ENCODE data around the gene ZKSCAN8. TPM values are rescaled to one million over a fixed set of nuclear protein-coding genes. Genes with fewer than 3 reads are reported as not detected.

The ZKSCAN8 gene
- polyA plus RNA-seq, 4 donors = 32.0 to 47.3 (median 41.8) TPM

- DNase-seq (ENCODE audit: low read depth in 4 of 4, low spot score in 2 of 4) = no peak
Observed at GRCh38 chr6:28203201-28203600, 61.5 kb downstream of the ZKSCAN8 start.

- no peak for DNase-seq (ENCODE audit: low read depth in 4 of 4, low spot score in 2 of 4)
Observed at GRCh38 chr6:28205879-28206278, 64.2 kb downstream of the ZKSCAN8 start.

- no peak for DNase-seq (ENCODE audit: low read depth in 4 of 4, low spot score in 2 of 4)
Observed at GRCh38 chr6:28206527-28206926, 64.8 kb downstream of the ZKSCAN8 start.

- DNase-seq (ENCODE audit: low read depth in 4 of 4, low spot score in 2 of 4) = no peak
Observed at GRCh38 chr6:28206928-28207509, 65.3 kb downstream of the ZKSCAN8 start.

- DNase-seq (ENCODE audit: low read depth in 4 of 4, low spot score in 2 of 4) = peak in 1 of 4 donors; percentile 20
Observed at GRCh38 chr6:28207510-28208110, 65.9 kb downstream of the ZKSCAN8 start.

GRCh38 chr6:28208111-28208659, 66.5 kb downstream of the ZKSCAN8 start:
- no peak for DNase-seq (ENCODE audit: low read depth in 4 of 4, low spot score in 2 of 4)

Other genes starting within 250 kb of the ZKSCAN8 start
- not detected for gene OR2B2, start 229.5 kb upstream of the ZKSCAN8 start, polyA plus RNA-seq (ENCODE audit: insufficient read length in 4 of 4)
- gene OR2B6, start 184.6 kb upstream of the ZKSCAN8 start, polyA plus RNA-seq (ENCODE audit: insufficient read length in 4 of 4) = under 1 TPM in 2 of 4 donors, not detected in 2; 0.36 to 0.43 TPM
- gene ZNF165, start 61.3 kb upstream of the ZKSCAN8 start, polyA plus RNA-seq (ENCODE audit: insufficient read length in 4 of 4) = 1 to 10 TPM; 3.0 to 5.0 (median 4.1) TPM
- 10 to 100 TPM; 10.5 to 11.7 (median 11.3) TPM for gene ZSCAN16, start 17.3 kb upstream of the ZKSCAN8 start, polyA plus RNA-seq (ENCODE audit: insufficient read length in 4 of 4)
- gene ZSCAN9, start 83.4 kb downstream of the ZKSCAN8 start, polyA plus RNA-seq (ENCODE audit: insufficient read length in 4 of 4) = 10 to 100 TPM; 21.9 to 40.5 (median 33.3) TPM
- gene ZKSCAN4, start 110.4 kb downstream of the ZKSCAN8 start, polyA plus RNA-seq (ENCODE audit: insufficient read length in 4 of 4) = 10 to 100 TPM; 12.1 to 12.9 (median 12.3) TPM
- gene NKAPL, start 117.4 kb downstream of the ZKSCAN8 start, polyA plus RNA-seq (ENCODE audit: insufficient read length in 4 of 4) = 1 to 10 TPM; 2.1 to 3.4 (median 2.6) TPM
- 10 to 100 TPM; 26.2 to 43.2 (median 35.8) TPM for gene ZSCAN26, start 125.3 kb downstream of the ZKSCAN8 start, polyA plus RNA-seq (ENCODE audit: insufficient read length in 4 of 4)
- 10 to 100 TPM in 2 of 4 donors, 1 to 10 TPM in 2; 9.0 to 12.7 (median 10.7) TPM for gene PGBD1, start 139.7 kb downstream of the ZKSCAN8 start, polyA plus RNA-seq (ENCODE audit: insufficient read length in 4 of 4)
- gene ZSCAN31, start 194.3 kb downstream of the ZKSCAN8 start, polyA plus RNA-seq (ENCODE audit: insufficient read length in 4 of 4) = 10 to 100 TPM in 2 of 4 donors, 1 to 10 TPM in 2; 8.1 to 11.5 (median 10.3) TPM
- gene ZKSCAN3, start 208.1 kb downstream of the ZKSCAN8 start, polyA plus RNA-seq (ENCODE audit: insufficient read length in 4 of 4) = 10 to 100 TPM in 2 of 4 donors, 1 to 10 TPM in 2; 6.9 to 14.6 (median 11.0) TPM

Data from left renal cortex interstitium (tissue), 4 donors.